SK-N-SH treated with all-trans-retinoic acid at 6 μM for 48 hours (cell line): ENCODE measurements around the gene HOXA2.

Experiments
- ATAC-seq: fragments of 200-7000 bp; cut with Tn5 transposase; 3 replicates; pipeline ENCODE4 v1.9.1; 2020; ENCODE audit warnings: mild to moderate bottlenecking, moderate library complexity
- ARNTL ChIP-seq: fragments of 450-650 bp; formaldehyde crosslinking; IDR thresholded peaks from 2 replicates; pipeline ENCODE4 v1.5.0; 2020; ENCODE audit warnings: low read depth, mild to moderate bottlenecking, moderate library complexity, borderline replicate concordance
- BACH2 ChIP-seq: fragments of 250-450 bp; sonication (Bioruptor Pico); IDR thresholded peaks from 2 replicates; pipeline ENCODE4 v1.9.0; 2021; ENCODE audit warnings: mild to moderate bottlenecking, borderline replicate concordance
- CSRNP3 ChIP-seq: fragments of 250-450 bp; sonication (Bioruptor Pico); IDR thresholded peaks from 2 replicates; pipeline ENCODE4 v1.5.1; 2021; ENCODE audit warnings: mild to moderate bottlenecking, moderate library complexity
- ESRRG ChIP-seq: fragments of 250-450 bp; sonication (Bioruptor Pico); IDR thresholded peaks from 2 replicates; pipeline ENCODE4 v1.6.1; 2021; ENCODE audit warnings: mild to moderate bottlenecking
- GLIS3 ChIP-seq: fragments of 250-450 bp; sonication (Bioruptor Pico); IDR thresholded peaks from 2 replicates; pipeline ENCODE4 v1.5.0; 2020; ENCODE audit warnings: mild to moderate bottlenecking, moderate library complexity
- OSR1 ChIP-seq: fragments of 250-450 bp; sonication (Bioruptor Pico); IDR thresholded peaks from 2 replicates; pipeline ENCODE4 v1.8.0; 2022; ENCODE audit warnings: moderate library complexity, mild to moderate bottlenecking, inconsistent platforms
- PATZ1 ChIP-seq: fragments of 250-450 bp; sonication (Bioruptor Pico); IDR thresholded peaks from 2 replicates; pipeline ENCODE4 v1.8.0; 2020; ENCODE audit warnings: mild to moderate bottlenecking, moderate library complexity, borderline replicate concordance
- POU6F1 ChIP-seq: fragments of 250-450 bp; sonication (Bioruptor Pico); IDR thresholded peaks from 2 replicates; pipeline ENCODE4 v1.8.0; 2021; ENCODE audit warnings: low read depth, mild to moderate bottlenecking, moderate library complexity, borderline replicate concordance
- PPARA ChIP-seq: fragments of 250-450 bp; sonication (Bioruptor Pico); IDR thresholded peaks from 2 replicates; pipeline ENCODE4 v1.5.0; 2020; ENCODE audit warnings: mild to moderate bottlenecking, borderline replicate concordance
- RARB ChIP-seq: fragments of 250-450 bp; sonication (Bioruptor Pico); IDR thresholded peaks from 2 replicates; pipeline ENCODE4 v1.8.0; 2021; ENCODE audit warnings: mild to moderate bottlenecking, moderate library complexity
- TCF4 ChIP-seq: fragments of 250-450 bp; sonication (Bioruptor Pico); IDR thresholded peaks from 2 replicates; pipeline ENCODE4 v1.8.0; 2021; ENCODE audit warnings: mild to moderate bottlenecking, moderate library complexity, borderline replicate concordance
- TOX ChIP-seq: fragments of 250-450 bp; sonication (Bioruptor Pico); IDR thresholded peaks from 2 replicates; pipeline ENCODE4 v1.8.0; 2021; ENCODE audit warnings: mild to moderate bottlenecking, moderate library complexity, borderline replicate concordance
- ZFP3 ChIP-seq: fragments of 250-450 bp; sonication (Bioruptor Pico); IDR thresholded peaks from 2 replicates; pipeline ENCODE4 v1.5.0; 2020; ENCODE audit warnings: mild to moderate bottlenecking, moderate library complexity
- ZFP30 ChIP-seq: fragments of 450-650 bp; formaldehyde crosslinking; IDR thresholded peaks from 2 replicates; pipeline ENCODE4 v1.5.0; 2022; ENCODE audit warnings: mild to moderate bottlenecking, moderate library complexity
- ZNF565 ChIP-seq: fragments of 450-650 bp; formaldehyde crosslinking; conservative IDR thresholded peaks from 2 replicates; pipeline ENCODE4 v1.5.0; 2020; ENCODE audit warnings: low read depth, mild to moderate bottlenecking, moderate library complexity
- ZNF8 ChIP-seq: fragments of 450-650 bp; formaldehyde crosslinking; IDR thresholded peaks from 2 replicates; pipeline ENCODE4 v1.5.0; 2020; ENCODE audit warnings: mild to moderate bottlenecking, moderate library complexity

Gene HOXA2

GRCh38 chr7:27094304-27095049 lies 8.0 kb downstream of the HOXA2 start:
- ATAC-seq = no peak
- no peak for TF ChIP-seq ZNF565 (CRISPR knock-in tag)
- TF ChIP-seq POU6F1 = no peak
- TF ChIP-seq ESRRG (CRISPR knock-in tag) = no peak
- no peak for TF ChIP-seq BACH2 (CRISPR knock-in tag)

- no peak for ATAC-seq
- TF ChIP-seq ZFP3 (CRISPR knock-in tag) (no peak), OSR1 (no peak), CSRNP3 (CRISPR knock-in tag) (no peak), BACH2 (CRISPR knock-in tag) (no peak), RARB (CRISPR knock-in tag) (no peak), POU6F1 (no peak), PATZ1 (CRISPR knock-in tag) (no peak), TOX (CRISPR knock-in tag) (no peak), GLIS3 (CRISPR knock-in tag) (no peak), ARNTL (no peak), PPARA (CRISPR knock-in tag) (no peak)
Measured at GRCh38 chr7:27093184-27093895, 9.1 kb downstream of the HOXA2 start.

GRCh38 chr7:27092819-27093110 lies 9.7 kb downstream of the HOXA2 start:
- no peak for ATAC-seq

More at GRCh38 chr7:27092819-27093110, 9.7 kb downstream of the HOXA2 start:
- no peak for TF ChIP-seq GLIS3 (CRISPR knock-in tag)
- TF ChIP-seq CSRNP3 (CRISPR knock-in tag) = no peak
- no peak for TF ChIP-seq ZNF8 (CRISPR knock-in tag)
- TF ChIP-seq ZFP30 = no peak
- TF ChIP-seq POU6F1 = no peak
- TF ChIP-seq PPARA (CRISPR knock-in tag) = no peak
- TF ChIP-seq BACH2 (CRISPR knock-in tag) = no peak
- no peak for TF ChIP-seq TCF4 (CRISPR knock-in tag)
- TF ChIP-seq TOX (CRISPR knock-in tag) = no peak
- TF ChIP-seq OSR1 = no peak
- TF ChIP-seq, all 23 proteins: peak for 0
